HG03460 (cell line): Measurements from ENCODE around the gene SELENON.

ENCODE experiments used
- ATAC-seq: cut with Tn5 transposase; IDR thresholded peaks from one replicate; pipeline ENCODE4 v1.9.1; 2021; ENCODE audit not compliant: unreplicated experiment

The SELENON gene

DNA sequence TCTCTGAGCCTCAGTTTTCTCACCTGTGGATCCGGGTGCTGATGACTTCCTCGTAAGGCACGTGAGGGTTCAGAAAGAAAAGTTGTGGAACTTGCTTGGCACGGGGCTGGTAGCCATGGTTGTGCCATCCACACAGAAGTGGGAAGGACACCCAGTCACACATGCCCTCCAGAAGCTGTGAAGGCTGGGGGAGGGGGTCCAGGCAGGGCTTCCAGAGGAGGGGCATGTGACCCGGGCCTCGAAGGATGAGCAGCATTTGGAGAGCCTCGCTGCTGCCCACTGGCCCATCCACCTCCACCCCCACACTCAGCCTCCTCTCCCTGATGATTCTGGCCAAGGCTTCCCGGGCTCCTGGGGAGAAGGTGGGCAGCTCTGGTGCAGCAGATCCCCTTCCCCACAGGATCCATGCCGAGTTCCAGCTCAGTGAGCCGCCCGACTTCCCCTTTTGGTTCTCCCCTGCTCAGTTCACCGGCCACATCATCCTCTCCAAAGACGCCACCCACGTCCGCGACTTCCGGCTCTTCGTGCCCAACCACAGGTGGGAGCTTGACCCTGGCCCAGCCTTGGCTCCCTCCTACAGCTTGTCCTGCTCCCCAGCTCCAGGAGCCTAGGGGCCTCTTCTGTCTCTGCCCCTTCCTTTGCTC, 9.4 kb downstream of the SELENON start:
- no peak for ATAC-seq

DNA sequence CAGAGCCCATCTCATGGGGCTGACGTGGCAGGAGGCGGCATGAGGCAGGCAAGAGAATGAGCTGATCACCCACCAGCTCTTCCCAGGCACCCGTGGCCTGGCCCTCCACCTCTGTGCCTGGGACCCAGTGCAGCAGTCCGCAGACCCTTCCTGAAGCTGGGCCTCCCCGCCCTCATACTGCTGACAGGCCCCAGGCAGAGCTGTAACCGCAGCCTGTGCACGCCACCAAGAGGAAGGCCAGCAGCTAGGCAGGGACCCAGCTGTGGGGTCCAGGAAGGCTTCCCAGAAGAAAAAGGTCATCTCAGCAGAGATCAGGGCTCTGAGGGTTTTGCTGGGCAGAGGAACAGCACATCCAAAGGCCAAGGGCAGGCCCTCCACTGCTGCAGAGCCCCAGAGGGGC, 9.9 kb downstream of the SELENON start:
- no peak for ATAC-seq

- no peak for ATAC-seq
Observed at GRCh38 chr1:25810341-25811299, 10.6 kb downstream of the SELENON start.

DNA sequence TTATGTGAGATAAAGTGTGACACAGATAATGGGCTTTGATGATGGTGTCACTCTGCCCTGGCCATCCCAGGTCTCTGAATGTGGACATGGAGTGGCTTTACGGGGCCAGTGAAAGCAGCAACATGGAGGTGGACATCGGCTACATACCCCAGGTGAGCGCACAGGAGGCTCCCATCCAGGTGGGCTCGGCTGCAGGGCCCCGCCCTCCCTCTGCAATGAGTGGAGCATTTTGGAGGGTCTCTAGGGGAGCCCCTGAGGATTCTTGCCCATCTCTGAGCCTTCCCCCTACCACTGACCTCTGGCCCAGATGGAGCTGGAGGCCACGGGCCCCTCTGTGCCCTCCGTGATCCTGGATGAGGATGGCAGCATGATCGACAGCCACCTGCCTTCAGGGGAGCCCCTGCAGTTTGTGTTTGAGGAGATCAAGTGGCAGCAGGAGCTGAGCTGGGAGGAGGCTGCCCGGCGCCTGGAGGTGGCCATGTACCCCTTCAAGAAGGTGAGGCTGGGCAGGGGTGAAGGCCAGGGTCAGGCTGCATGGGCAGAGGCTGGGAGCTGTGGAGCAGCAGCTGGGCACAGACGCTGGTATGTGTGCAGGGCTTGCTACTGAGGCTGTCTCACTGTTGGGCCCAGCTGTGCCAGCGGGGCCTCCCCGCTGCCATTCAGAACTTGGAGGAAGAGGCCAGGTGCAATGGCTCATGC, 11.5 kb downstream of the SELENON start:
- no peak for ATAC-seq

DNA sequence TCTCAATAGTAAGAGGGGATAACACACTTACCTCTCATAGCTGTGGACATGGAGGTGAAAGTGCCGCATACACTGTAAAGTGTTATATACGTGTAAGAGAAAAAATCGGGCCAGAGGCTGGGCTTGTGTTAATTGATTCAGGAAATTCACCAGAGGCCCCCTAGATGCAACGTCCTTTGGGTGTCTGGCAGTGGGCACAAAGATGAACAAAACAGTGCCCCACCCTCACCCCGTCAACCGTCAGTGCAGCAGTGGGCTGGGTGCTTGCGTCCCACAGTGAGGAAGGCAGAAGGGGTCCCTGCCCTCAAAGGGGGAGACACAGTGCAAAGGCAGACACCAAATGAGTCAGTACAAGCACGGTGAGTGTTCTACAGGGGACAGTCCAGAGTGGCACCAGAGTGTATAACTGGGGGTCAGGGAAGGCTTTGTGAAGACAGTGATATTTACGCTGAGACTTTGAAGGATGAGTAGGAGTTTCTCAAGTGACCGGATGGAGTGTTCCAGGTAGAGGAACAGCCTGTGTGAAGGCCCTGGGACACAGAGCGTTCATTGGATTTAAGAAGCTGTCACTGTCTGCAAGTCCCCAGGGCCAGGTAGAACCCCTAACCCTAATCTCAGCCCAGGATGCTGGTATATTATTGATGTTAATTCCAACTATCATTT, 13.2 kb downstream of the SELENON start:
- no peak for ATAC-seq

DNA sequence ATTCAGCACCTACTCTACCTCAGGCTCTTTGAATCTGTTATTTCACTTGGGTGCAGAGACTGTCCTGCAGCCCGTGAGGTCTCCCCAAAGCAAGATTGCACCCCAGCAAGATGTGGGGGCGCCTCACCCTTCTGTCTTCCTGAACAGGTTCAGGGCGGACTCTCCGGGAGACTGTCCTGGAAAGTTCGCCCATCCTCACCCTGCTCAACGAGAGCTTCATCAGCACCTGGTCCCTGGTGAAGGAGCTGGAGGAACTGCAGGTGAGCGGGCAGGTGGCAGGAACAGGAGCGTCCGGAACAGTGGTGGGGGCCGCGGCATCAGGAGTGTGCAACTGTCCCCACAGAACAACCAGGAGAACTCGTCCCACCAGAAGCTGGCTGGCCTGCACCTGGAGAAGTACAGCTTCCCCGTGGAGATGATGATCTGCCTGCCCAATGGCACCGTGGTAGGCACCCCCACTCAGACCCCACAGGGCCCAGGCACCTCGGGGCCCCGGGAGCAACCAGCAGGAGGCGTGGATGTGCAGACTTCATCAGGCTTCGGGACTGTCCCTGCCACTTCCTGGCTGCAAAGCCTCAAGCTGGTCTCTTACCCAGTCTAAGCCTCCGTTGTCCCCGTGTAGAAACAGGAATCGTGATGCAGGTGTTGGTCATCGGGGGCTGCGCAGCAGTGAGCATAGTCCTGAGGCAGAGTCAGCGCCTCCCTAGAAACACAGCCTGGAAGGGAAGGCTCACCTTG, 13.9 kb downstream of the SELENON start:
- ATAC-seq: no peak

- ATAC-seq: no peak
Observed at GRCh38 chr1:25814549-25815087, 14.6 kb downstream of the SELENON start.

DNA sequence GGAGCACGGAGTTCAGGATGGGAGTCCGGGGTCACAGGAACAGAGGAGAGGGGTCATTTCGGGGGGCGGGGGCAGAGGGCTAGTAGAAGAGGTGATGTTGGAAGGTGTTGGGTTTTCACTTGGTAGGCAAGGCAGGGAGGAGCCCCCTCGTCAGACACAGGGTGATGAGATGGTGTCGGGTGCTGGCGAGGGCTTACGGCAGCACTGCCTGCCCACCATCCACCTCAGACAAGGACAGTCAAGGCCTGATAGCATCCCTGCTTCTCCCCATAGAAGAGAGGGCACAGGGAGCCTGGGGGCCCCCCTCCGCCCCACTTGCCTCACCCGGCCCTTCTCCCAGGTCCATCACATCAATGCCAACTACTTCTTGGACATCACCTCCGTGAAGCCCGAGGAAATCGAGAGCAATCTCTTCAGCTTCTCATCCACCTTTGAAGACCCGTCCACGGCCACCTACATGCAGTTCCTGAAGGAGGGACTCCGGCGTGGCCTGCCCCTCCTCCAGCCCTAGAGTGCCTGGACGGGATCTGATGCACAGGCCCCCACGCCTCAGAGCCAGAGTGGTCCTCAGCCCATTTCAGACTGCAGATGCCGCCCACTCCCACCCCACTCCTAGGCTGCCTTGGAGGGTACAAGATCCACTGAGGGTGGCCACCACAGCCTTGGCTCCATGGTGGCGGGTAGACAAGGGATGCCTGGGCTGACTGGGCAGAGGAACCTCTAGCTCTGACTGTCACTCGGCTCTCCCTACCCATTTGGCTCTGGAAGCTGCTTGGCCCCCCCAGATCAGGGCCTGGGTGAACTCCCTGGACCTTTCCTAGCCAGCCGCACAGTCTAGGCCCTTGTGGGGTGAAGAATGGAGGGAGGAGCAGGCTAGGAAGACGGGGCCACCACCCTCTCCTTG, 15.5 kb downstream of the SELENON start:
- ATAC-seq: no peak

DNA sequence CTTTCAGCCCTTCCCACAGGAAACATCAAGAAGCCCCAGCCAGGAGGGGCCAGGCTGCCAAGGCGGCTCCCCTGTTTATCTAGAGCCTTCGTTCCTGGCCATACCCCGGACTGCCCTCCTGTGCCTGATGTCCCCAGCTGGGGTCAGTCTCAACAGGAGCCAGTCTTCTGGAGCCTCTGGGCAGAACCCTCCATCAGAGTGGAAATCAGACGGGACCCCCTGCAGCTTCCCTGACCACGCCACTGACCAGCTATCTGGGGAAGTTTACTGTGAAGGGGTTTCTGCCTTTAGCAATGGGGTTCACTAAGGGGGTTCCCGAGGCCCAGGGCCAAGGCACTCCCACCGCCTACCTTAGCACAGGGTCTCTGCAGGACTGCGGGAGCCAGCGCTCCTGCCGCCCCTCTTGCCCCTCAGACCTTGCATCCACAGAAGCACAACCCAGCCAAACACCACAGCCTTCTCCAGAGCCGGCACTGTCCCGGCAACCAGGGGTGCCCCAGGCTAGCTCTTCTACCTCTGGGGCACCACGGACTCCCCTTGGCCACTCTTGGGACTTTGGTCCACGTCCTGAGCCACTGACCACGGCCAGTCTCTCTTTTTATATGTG, 16.2 kb downstream of the SELENON start:
- no peak for ATAC-seq

- no peak for ATAC-seq
Observed at GRCh38 chr1:25817840-25818501, 18.0 kb downstream of the SELENON start.

DNA sequence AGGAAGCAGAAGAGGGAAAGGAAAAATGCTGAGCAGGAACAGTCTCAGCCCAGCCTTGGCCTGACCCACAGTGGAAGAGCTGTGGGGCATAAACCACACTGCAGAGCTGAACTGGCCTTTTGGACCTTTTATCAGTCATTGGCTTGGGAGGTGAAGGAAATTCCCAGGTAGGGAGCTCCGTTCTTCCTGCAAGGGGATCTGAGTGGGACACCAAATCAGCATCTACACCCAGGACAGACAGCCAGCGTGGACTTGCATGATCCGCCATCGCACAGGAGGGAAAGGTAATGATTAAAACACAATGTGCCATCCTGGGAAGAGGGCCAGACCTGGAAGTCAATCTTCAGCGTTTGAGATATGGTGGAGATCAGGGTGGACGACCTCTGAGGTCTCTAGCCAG, 18.6 kb downstream of the SELENON start:
- ATAC-seq: no peak

- peak; percentile 72 for ATAC-seq
Observed at GRCh38 chr1:25819491-25820246, 19.7 kb downstream of the SELENON start, which contains the start of gene MTFR1L. MTFR1L (plus strand) TSS chr1:25819954; CDS start chr1:25823105, 3,151 bp downstream.

GRCh38 chr1:25820247-25821111, 20.5 kb downstream of the SELENON start:
- ATAC-seq: peak; percentile 61

DNA sequence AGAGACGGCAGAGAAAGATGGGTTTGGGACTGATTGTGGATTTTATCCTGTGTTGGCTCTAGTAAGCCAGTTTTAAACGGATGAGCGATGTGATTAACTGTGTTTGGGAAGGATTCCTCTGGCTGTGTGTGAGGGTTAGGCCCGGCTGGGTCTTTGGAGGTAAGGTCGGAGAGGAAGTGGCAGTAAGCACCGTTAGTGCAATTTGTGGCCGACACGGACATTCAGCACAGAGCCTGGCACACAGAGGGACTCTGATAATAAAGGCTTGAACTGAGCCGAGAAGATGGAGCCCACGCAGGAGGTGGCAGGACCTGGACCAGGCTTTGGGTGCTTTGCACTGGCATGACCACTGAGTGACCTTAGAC, 21.1 kb downstream of the SELENON start:
- no peak for ATAC-seq

GRCh38 chr1:25821630-25822091, 21.7 kb downstream of the SELENON start:
- no peak for ATAC-seq

GRCh38 chr1:25825605-25826004, 25.6 kb downstream of the SELENON start:
- ATAC-seq: no peak
